PC-9 (cell line): ENCODE results near the gene TMIGD2. TPM values are rescaled to one million over a fixed set of nuclear protein-coding genes. Genes with fewer than 3 reads are reported as not detected.

ENCODE experiments used
- BruUV-seq: library from RNA; stranded (reverse); fragments of 400-500 nt; replicated peaks from 2 replicates; lab custom pipeline; 2021; lab: Mats Ljungman, UMichigan
- CTCF ChIA-PET: fragments of 300-600 bp; sonication (Branson Sonifier 250); formaldehyde crosslinking; loops from one replicate; lab custom pipeline; 2022; ENCODE audit warnings: antibody characterized with exemption; lab: Charles Lee
- POLR2A ChIA-PET: fragments of 300-600 bp; sonication (Branson Sonifier 250); formaldehyde crosslinking; loops from one replicate; lab custom pipeline; 2022; ENCODE audit warnings: antibody characterized with exemption; ENCODE audit not compliant: unreplicated experiment; lab: Charles Lee
- DNase-seq, 2 experiments: peaks; one replicate each; pipeline versions ENCODE4 v3.0.0 to v3.0.0-alpha.2; 2015 to 2022; ENCODE audit warnings: mixed read lengths in 1 of 2
- H2AFZ ChIP-seq: fragments of 200-600 bp; sonication (generic); 2 replicates; pipeline ENCODE4 v1.8.1; 2017; ENCODE audit warnings: antibody characterized with exemption
- H3F3A ChIP-seq: fragments of 200-600 bp; sonication (generic); 2 replicates; pipeline ENCODE4 v1.8.1; 2017; ENCODE audit warnings: antibody characterized with exemption, mild to moderate bottlenecking, low read depth; ENCODE audit not compliant: insufficient read depth
- H3K27ac ChIP-seq: fragments of 200-600 bp; sonication (generic); 2 replicates; pipeline ENCODE4 v1.6.1; 2016; ENCODE audit warnings: mixed run types
- H3K27me3 ChIP-seq: fragments of 200-600 bp; sonication (generic); 2 replicates; pipeline ENCODE4 v1.6.1; 2016; ENCODE audit warnings: low read depth, mixed run types; ENCODE audit not compliant: insufficient read depth
- H3K36me3 ChIP-seq: fragments of 200-600 bp; sonication (generic); 2 replicates; pipeline ENCODE4 v1.6.1; 2016; ENCODE audit warnings: low read depth, mixed run types
- H3K4me1 ChIP-seq: fragments of 200-600 bp; sonication (generic); replicated peaks from 2 replicates; pipeline ENCODE4 v1.6.1; 2016; ENCODE audit warnings: mixed run types; ENCODE audit not compliant: insufficient read depth
- H3K4me2 ChIP-seq: fragments of 200-600 bp; sonication (generic); 2 replicates; pipeline ENCODE4 v1.6.1; 2017; ENCODE audit warnings: mixed run types
- H3K4me3 ChIP-seq: fragments of 200-600 bp; sonication (generic); 2 replicates; pipeline ENCODE4 v1.6.1; 2016; ENCODE audit warnings: mixed run types
- H3K79me2 ChIP-seq: fragments of 200-600 bp; sonication (generic); 2 replicates; pipeline ENCODE4 v1.6.1; 2017; ENCODE audit warnings: low read depth, mixed run types
- H3K9me2 ChIP-seq: fragments of 200-600 bp; sonication (generic); 2 replicates; pipeline ENCODE4 v1.8.1; 2017; ENCODE audit warnings: mild to moderate bottlenecking; ENCODE audit not compliant: insufficient read depth
- H3K9me3 ChIP-seq: fragments of 200-600 bp; sonication (generic); 2 replicates; pipeline ENCODE4 v1.8.1; 2016; ENCODE audit warnings: low read depth; ENCODE audit not compliant: insufficient read depth
- H4K20me1 ChIP-seq: fragments of 200-600 bp; sonication (generic); 2 replicates; pipeline ENCODE4 v1.8.1; 2017; ENCODE audit not compliant: insufficient read depth
- EZH2 ChIP-seq: fragments of 200-600 bp; sonication (generic); IDR thresholded peaks from 2 replicates; pipeline ENCODE4 v1.8.0; 2017; ENCODE audit warnings: antibody characterized with exemption, low read depth
- intact Hi-C: fragments of 100-400 bp; cut with micrococcal nuclease; formaldehyde crosslinking; loops from one replicate; pipeline ENCODE4 v1.10.0; 2022; ENCODE audit not compliant: unreplicated experiment
- total RNA-seq: library from RNA; stranded (reverse); gene quantifications from 2 replicates; pipeline ENCODE4 v1.2.3, GENCODE V29; 2021
- TF ChIP-seq, protein P1 (sequence below): fragments of 200-600 bp; sonication (generic); conservative IDR thresholded peaks from 2 replicates; pipeline ENCODE4 v1.6.1; 2017; ENCODE audit warnings: mixed run types, antibody characterized with exemption, mild to moderate bottlenecking, moderate library complexity

Gene TMIGD2
- total RNA-seq, 1 experiment from 2014 or later: not detected

DNA sequence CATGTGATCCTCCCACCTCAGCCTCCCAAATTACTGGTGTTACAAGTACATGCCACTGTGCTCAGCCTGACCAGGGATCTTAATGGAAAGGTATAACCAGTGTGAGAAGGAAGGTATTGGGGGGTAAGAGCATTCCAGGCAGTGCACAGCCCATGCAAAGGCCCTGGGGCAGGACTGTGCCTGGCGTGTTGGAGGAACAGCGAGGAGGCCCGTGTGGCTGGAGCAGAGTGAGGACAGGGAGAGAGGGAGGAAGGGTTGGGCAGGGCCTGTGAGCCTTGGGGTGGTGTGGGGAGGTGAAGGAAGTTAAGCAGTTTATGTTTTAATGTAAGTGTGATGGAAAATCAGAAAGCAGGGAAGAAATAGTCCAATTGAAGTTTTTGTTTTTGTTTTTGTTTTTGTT lies 1.6 kb downstream of the TMIGD2 start:
- Histone ChIP-seq H3K27ac (no peak overlapping the region), H3K27me3 (no peaks in the 10 kb centered on the region), H3K4me1 (no peaks in the 10 kb centered on the region), H3K9me2 (no peaks in the 10 kb centered on the region), H3K4me2 (no peak overlapping the region), H3K4me3 (no peak overlapping the region), H3K36me3 (no peaks in the 10 kb centered on the region), H3K79me2 (no peaks in the 10 kb centered on the region), H3F3A (no peaks in the 10 kb centered on the region; the same call in 1 of the 2 replicates), H4K20me1 (no peaks in the 10 kb centered on the region), H3K9me3 (no peaks in the 10 kb centered on the region), H2AFZ (no peak overlapping the region)
- DNase-seq: no peak
- intact Hi-C loops: no loop called here
- no TSS peak for BruUV-seq
- TF ChIP-seq EZH2: no peak
- TF ChIP-seq, protein P1, sequence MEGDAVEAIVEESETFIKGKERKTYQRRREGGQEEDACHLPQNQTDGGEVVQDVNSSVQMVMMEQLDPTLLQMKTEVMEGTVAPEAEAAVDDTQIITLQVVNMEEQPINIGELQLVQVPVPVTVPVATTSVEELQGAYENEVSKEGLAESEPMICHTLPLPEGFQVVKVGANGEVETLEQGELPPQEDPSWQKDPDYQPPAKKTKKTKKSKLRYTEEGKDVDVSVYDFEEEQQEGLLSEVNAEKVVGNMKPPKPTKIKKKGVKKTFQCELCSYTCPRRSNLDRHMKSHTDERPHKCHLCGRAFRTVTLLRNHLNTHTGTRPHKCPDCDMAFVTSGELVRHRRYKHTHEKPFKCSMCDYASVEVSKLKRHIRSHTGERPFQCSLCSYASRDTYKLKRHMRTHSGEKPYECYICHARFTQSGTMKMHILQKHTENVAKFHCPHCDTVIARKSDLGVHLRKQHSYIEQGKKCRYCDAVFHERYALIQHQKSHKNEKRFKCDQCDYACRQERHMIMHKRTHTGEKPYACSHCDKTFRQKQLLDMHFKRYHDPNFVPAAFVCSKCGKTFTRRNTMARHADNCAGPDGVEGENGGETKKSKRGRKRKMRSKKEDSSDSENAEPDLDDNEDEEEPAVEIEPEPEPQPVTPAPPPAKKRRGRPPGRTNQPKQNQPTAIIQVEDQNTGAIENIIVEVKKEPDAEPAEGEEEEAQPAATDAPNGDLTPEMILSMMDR: no peak
- POLR2A ChIA-PET: no interaction called here
- CTCF ChIA-PET: no interaction called here

DNA sequence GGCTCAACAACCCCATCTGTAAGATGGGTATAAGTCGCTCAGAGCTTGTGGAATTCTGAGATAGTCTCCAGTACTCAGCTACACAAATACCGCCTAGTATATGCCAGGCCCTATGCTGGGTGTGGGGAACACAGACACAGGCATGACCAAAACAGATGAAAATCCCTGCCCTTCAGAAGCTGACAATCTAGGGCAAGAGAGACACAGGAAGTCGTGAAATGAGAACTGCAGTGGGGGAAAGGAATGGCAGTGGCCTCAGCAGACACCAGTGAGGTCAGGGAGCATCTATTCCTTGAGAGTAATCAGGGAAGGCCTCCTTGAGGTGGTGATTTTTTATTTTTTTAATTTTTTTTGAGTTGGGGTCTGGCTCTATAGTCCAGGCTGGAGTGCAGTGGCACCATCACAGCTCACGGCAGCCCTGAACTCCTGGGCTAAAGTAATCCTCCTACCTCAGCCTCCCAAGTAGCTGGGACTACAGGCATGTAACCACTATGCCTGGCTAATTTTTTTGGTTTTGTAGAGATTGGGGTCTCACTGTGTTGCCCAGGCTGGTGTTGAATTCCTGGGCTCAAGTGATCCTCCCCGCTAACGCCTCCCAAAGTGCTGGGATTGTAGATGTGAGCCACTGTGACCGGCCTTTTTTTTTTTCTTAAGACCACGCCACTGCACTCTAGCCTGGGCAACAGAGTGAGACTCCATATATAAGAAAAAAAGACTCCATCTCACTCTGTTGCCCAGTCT lies 3.2 kb downstream of the TMIGD2 start:
- ChIA-PET CTCF (no interaction called here), POLR2A (no interaction called here)

DNA sequence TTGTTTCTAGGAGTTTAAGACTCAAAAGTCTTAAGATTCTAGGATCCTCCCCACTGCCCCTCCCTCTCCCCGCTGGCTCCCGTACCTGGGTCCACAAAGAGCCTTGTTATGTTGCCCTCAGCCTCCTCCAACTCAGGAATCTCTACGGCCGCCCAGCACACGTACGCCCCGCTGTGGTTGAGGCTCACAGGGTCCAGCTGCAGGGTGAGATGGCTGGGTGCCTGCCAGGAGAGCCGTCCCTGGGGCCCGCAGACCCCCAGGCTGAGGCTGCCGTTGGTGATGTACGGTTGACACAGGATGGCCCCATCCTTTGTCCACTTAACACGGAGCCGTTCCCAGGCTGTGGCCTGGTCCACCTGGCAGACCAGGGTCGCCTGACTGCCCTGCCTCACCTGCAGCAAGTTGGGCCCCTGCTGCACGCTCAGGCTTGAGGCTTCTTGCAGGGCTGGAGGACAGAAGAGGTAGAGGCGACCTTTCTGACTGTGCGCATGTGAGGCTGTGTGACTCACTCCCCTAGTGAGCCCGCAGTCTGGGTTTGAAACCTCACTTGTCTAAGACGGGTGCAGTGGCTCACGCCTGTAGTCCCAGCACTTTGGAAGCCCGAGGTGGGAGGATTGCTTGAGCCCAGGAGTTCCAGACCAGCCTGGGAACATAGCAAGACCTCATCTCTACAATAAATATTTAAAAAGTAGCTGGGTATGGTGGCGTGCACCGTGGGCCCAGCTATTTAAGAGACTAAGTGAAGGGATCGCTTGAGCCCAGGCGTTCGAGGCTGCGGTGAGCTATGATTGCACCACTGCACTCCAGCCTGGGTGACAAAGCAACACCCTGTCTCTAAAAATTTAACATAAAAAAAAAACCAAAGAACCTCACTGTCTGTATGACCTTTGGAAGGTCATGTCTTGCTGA lies 4.0 kb downstream of the TMIGD2 start:
- Histone ChIP-seq H3K79me2 (no peaks in the 10 kb centered on the region), H3K4me3 (no peak overlapping the region), H3K27ac (no peak overlapping the region), H3K9me3 (no peaks in the 10 kb centered on the region), H3K27me3 (no peaks in the 10 kb centered on the region), H3K4me2 (no peak overlapping the region), H3K36me3 (no peaks in the 10 kb centered on the region), H2AFZ (no peak overlapping the region), H3K9me2 (no peaks in the 10 kb centered on the region), H3K4me1 (no peaks in the 10 kb centered on the region), H4K20me1 (no peaks in the 10 kb centered on the region), H3F3A (no peaks in the 10 kb centered on the region)
- no peak for DNase-seq
- intact Hi-C loops: no loop called here
- ChIA-PET POLR2A (interaction anchor here (0.7 kb wide), 1 partner anchor 255 kb away, joined by 26 read pairs; no protein-coding TSS in a partner anchor), CTCF (no interaction called here)
- TF ChIP-seq, protein P1: no peak
- no peak for TF ChIP-seq EZH2
- no TSS peak for BruUV-seq

More for the DNA sequence above, 3.2 kb downstream of the TMIGD2 start:
- Histone ChIP-seq H3K4me1 (no peaks in the 10 kb centered on the region), H3K9me3 (no peaks in the 10 kb centered on the region), H3K36me3 (no peaks in the 10 kb centered on the region), H4K20me1 (no peaks in the 10 kb centered on the region), H2AFZ (no peak overlapping the region), H3K4me2 (no peak overlapping the region), H3K27me3 (no peaks in the 10 kb centered on the region), H3K27ac (no peak overlapping the region), H3K4me3 (no peak overlapping the region), H3K79me2 (no peaks in the 10 kb centered on the region), H3F3A (no peaks in the 10 kb centered on the region), H3K9me2 (no peaks in the 10 kb centered on the region)
- intact Hi-C loops: no loop called here
- BruUV-seq: no TSS peak
- no peak for DNase-seq
- TF ChIP-seq, protein P1: no peak
- TF ChIP-seq EZH2: no peak
